Endothelial cell of umbilical vein (primary cell): ENCODE data around the gene SUCLG2. TPM values are rescaled to one million over a fixed set of nuclear protein-coding genes. Genes with fewer than 3 reads are reported as not detected.

Experiments
- BruUV-seq: library from RNA; stranded (reverse); fragments of 400-500 nt; replicated peaks from 2 replicates; lab custom pipeline; 2021; lab: Mats Ljungman, UMichigan
- CTCF ChIA-PET: fragments of 300-600, 350-600 bp; sonication (Branson Sonifier 250); formaldehyde crosslinking; loops from one replicate; lab custom pipeline; 2021; ENCODE audit warnings: antibody characterized with exemption, inconsistent platforms; lab: Charles Lee
- POLR2A ChIA-PET: fragments of 300-600, 350-600 bp; sonication (Branson Sonifier 250); formaldehyde crosslinking; loops from one replicate; lab custom pipeline; 2021; ENCODE audit warnings: antibody characterized with exemption, inconsistent platforms; lab: Charles Lee
- DNase-seq: peaks from one replicate; pipeline ENCODE4 v3.0.0-alpha.2; 2011; ENCODE audit warnings: low read depth, low spot score
- FAIRE-seq: peaks from 2 replicates; lab custom pipeline; 2011; peaks lifted over from hg19 to GRCh38; lab: Jason Lieb, UNC
- H2AFZ ChIP-seq: 2 replicates; pipeline ENCODE4 v1.6.0; 2012; ENCODE audit warnings: low read depth, low read length, control low read depth, inconsistent platforms
- H3K27ac ChIP-seq: 2 replicates; pipeline ENCODE4 v1.5.1; 2011; ENCODE audit warnings: low read depth, mild to moderate bottlenecking, control low read depth, low read length, moderate library complexity; ENCODE audit not compliant: insufficient read depth
- H3K27me3 ChIP-seq, 2 experiments: 2 replicates each; pipeline versions ENCODE4 v1.6.0 to v1.6.1; 2011; ENCODE audit warnings: low read length in 2 of 2, mixed read lengths in 1 of 2; ENCODE audit not compliant: control insufficient read depth in 2 of 2, insufficient read depth in 2 of 2
- H3K36me3 ChIP-seq, 2 experiments: 2 replicates in 1 of 2; 3 replicates in 1 of 2; pipeline ENCODE4 v1.5.1; 2011; ENCODE audit warnings: low read length in 2 of 2, mild to moderate bottlenecking in 1 of 2, moderate library complexity in 1 of 2; ENCODE audit not compliant: control insufficient read depth in 2 of 2, insufficient read depth in 2 of 2; ENCODE audit errors: extremely low read depth in 1 of 2
- H3K4me1 ChIP-seq: 3 replicates; pipeline ENCODE4 v1.5.1; 2011; ENCODE audit warnings: mild to moderate bottlenecking, low read length; ENCODE audit not compliant: control insufficient read depth, insufficient read depth; ENCODE audit errors: extremely low read depth
- H3K4me2 ChIP-seq: 2 replicates; pipeline ENCODE4 v1.6.1; 2011; ENCODE audit warnings: low read length, control low read depth, mixed read lengths; ENCODE audit not compliant: insufficient read depth
- H3K4me3 ChIP-seq, 3 experiments: fragments of 200-600 bp in 1 of 3; sonication (generic), shearing (Covaris generic) in 1 of 3; replicated peaks in 1 of 3; 2 replicates each; pipeline ENCODE4 v1.5.1; 2011 to 2016; ENCODE audit warnings: control low read depth in 3 of 3, low read length in 3 of 3, mild to moderate bottlenecking in 2 of 3, inconsistent platforms in 1 of 3, low read depth in 1 of 3, moderate library complexity in 1 of 3; ENCODE audit not compliant: insufficient read depth in 1 of 3
- H3K79me2 ChIP-seq: 2 replicates; pipeline ENCODE4 v1.6.0; 2012; ENCODE audit warnings: low read length, inconsistent platforms; ENCODE audit not compliant: control insufficient read depth, insufficient read depth
- H3K9ac ChIP-seq: replicated peaks from 2 replicates; pipeline ENCODE3; 2011; ENCODE audit warnings: low read length, control low read depth; ENCODE audit not compliant: insufficient read depth; ENCODE audit errors: extremely low read depth
- H3K9me1 ChIP-seq: replicated peaks from 3 replicates; pipeline ENCODE4 v1.6.0; 2011; ENCODE audit warnings: mild to moderate bottlenecking, low read length; ENCODE audit not compliant: control insufficient read depth, insufficient read depth; ENCODE audit errors: extremely low read depth
- H3K9me3 ChIP-seq: replicated peaks from 2 replicates; pipeline ENCODE4 v1.5.1; 2012; ENCODE audit warnings: low read length, inconsistent platforms; ENCODE audit not compliant: control insufficient read depth, insufficient read depth
- H4K20me1 ChIP-seq: replicated peaks from 2 replicates; pipeline ENCODE3; 2011; ENCODE audit warnings: mild to moderate bottlenecking, low read length; ENCODE audit not compliant: control insufficient read depth, insufficient read depth; ENCODE audit errors: extremely low read depth
- CTCF ChIP-seq, 2 donors: IDR thresholded peaks; 1 replicate in 1 of 2; 2 replicates in 1 of 2; pipeline ENCODE4 v1.5.1; 2011; ENCODE audit warnings: low read length in 2 of 2, mild to moderate bottlenecking in 2 of 2, moderate library complexity in 2 of 2, control low read depth in 1 of 2, inconsistent platforms in 1 of 2, low read depth in 1 of 2; ENCODE audit not compliant: insufficient read depth in 1 of 2; ENCODE audit errors: extremely low read depth in 1 of 2
- EZH2 ChIP-seq: IDR thresholded peaks from 2 replicates; pipeline ENCODE4 v1.6.1; 2012; ENCODE audit warnings: borderline replicate concordance, low read depth, mild to moderate bottlenecking, moderate library complexity, low read length, inconsistent platforms; ENCODE audit not compliant: severe bottlenecking
- FOS ChIP-seq: IDR thresholded peaks from 2 replicates; pipeline ENCODE4 v1.6.1; 2011; ENCODE audit warnings: mild to moderate bottlenecking, low read length, moderate library complexity, borderline replicate concordance; ENCODE audit not compliant: insufficient read depth
- GATA2 ChIP-seq: IDR thresholded peaks from 2 replicates; pipeline ENCODE4 v1.7.0; 2011; ENCODE audit warnings: low read depth, mild to moderate bottlenecking, moderate library complexity, mixed read lengths, low read length; ENCODE audit not compliant: insufficient read length, insufficient read depth
- JUN ChIP-seq: IDR thresholded peaks from 2 replicates; pipeline ENCODE4 v1.6.1; 2011; ENCODE audit warnings: borderline replicate concordance, low read depth; ENCODE audit not compliant: insufficient read length, insufficient read depth
- MAX ChIP-seq: IDR thresholded peaks from 2 replicates; pipeline ENCODE4 v1.6.1; 2011; ENCODE audit not compliant: insufficient read depth, insufficient read length
- MYC ChIP-seq: IDR thresholded peaks from one replicate; pipeline ENCODE4 v1.6.1; 2011; ENCODE audit warnings: mild to moderate bottlenecking, low read depth, low read length
- POLR2A ChIP-seq: IDR thresholded peaks from 2 replicates; pipeline ENCODE4 v1.6.1; 2012; ENCODE audit warnings: low read depth, mild to moderate bottlenecking, control low read depth, low read length
- POLR2AphosphoS5 ChIP-seq: IDR thresholded peaks from 2 replicates; pipeline ENCODE4 v1.6.1; 2012; ENCODE audit warnings: low read depth, mild to moderate bottlenecking, control low read depth, low read length, moderate library complexity; ENCODE audit not compliant: insufficient read depth
- dilution Hi-C: fragments of 300-500 bp; cut with MboI; formaldehyde crosslinking; loops from one replicate; pipeline ENCODE4 v1.15.0; 2019; ENCODE audit warnings: low sequenced_read_pairs; ENCODE audit not compliant: extremely low pct_ligation_motif_present
- intact Hi-C: fragments of 100-400 bp; cut with micrococcal nuclease; formaldehyde crosslinking; loops from one replicate; pipeline ENCODE4 v1.10.0; 2022
- polyA plus RNA-seq, 4 experiments: library from polyadenylated mRNA; depleted of rRNA in 3 of 4; stranded (reverse) in 3 of 4; unstranded in 1 of 4; fragments of >200 nt; gene quantifications; 2 replicates each; pipeline versions ENCODE4 v1.2.1 to v1.2.3, GENCODE V29; 2011 to 2012; ENCODE audit warnings: missing spikeins in 1 of 4
- total RNA-seq: library from RNA; stranded (reverse); gene quantifications from 2 replicates; pipeline ENCODE4 v1.2.3, GENCODE V29; 2021

Gene SUCLG2
- total and polyA plus RNA-seq, 2 donors (not counting 3 experiments of a cell fraction or from before 2014, with no cell fraction given), result 8.1 to 38.3 TPM

- H3K27ac ChIP-seq, result no peak overlapping the region
- BruUV-seq, result no TSS peak
- dilution Hi-C loops, result no loop called here
- no peak for FAIRE-seq
- no peaks in the 10 kb centered on the region for H3K27me3 ChIP-seq
- no peak overlapping the region for H3K4me3 ChIP-seq
- H3K9ac ChIP-seq, result no peak overlapping the region
- TF ChIP-seq EZH2 (no peak), MYC (no peak), JUN (no peak), FOS (no peak), CTCF (IDR thresholded peaks at IDR 0.05; ENCODE audit: extremely low read depth in 1 of 2, insufficient read depth in 1 of 2, low read depth in 1 of 2, low read length in 2 of 2) (no peak), POLR2AphosphoS5 (no peak), GATA2 (no peak), MAX (no peak), POLR2A (no peak)
- H3K4me1 ChIP-seq, result peaks cover 16% of the 10 kb centered on the region
- H3K9me3 ChIP-seq, result no peaks in the 10 kb centered on the region
- peaks cover 0 to 6% of the 10 kb centered on the region in 2 experiments for H3K36me3 ChIP-seq
- no peaks in the 10 kb centered on the region for H3K9me1 ChIP-seq
- no peaks in the 10 kb centered on the region for H3K79me2 ChIP-seq
- no peak overlapping the region for H3K4me2 ChIP-seq
- intact Hi-C loops, result no loop called here
- no peak overlapping the region for H2AFZ ChIP-seq
- CTCF ChIA-PET, result no interaction called here
- no peaks in the 10 kb centered on the region for H4K20me1 ChIP-seq
- no peak for DNase-seq
- POLR2A ChIA-PET, result no interaction called here
Observed at GRCh38 chr3:67608034-67608433, 46.4 kb downstream of the SUCLG2 start.
